Ascending aorta (tissue), 2 donors: ENCODE results near the gene TMEM269. TPM values are rescaled to one million over a fixed set of nuclear protein-coding genes. Genes with fewer than 3 reads are reported as not detected.

Experiments
- DNase-seq, 2 donors: peaks; one replicate each; pipeline ENCODE4 v3.0.0-alpha.2; 2019; ENCODE audit warnings: low spot score in 2 of 2
- H3K27ac ChIP-seq, 2 donors: fragments of 200-600 bp; sonication (generic); one replicate each; pipeline ENCODE4 v1.5.1; 2016 to 2017; ENCODE audit warnings: mild to moderate bottlenecking in 1 of 2
- H3K27me3 ChIP-seq: fragments of 200-600 bp; sonication (generic); one replicate; pipeline ENCODE4 v1.5.1; 2017
- H3K36me3 ChIP-seq, 2 donors: fragments of 200-600 bp; sonication (generic); one replicate each; pipeline ENCODE4 v1.5.1; 2016
- H3K4me1 ChIP-seq, 2 donors: fragments of 200-600 bp; sonication (generic); one replicate each; pipeline ENCODE4 v1.5.1; 2016 to 2017; ENCODE audit warnings: mild to moderate bottlenecking in 1 of 2
- H3K4me3 ChIP-seq, 2 donors: fragments of 200-600 bp; sonication (generic); one replicate each; pipeline ENCODE4 v1.5.1; 2016 to 2017; ENCODE audit warnings: mild to moderate bottlenecking in 1 of 2
- H3K9me3 ChIP-seq, 2 donors: fragments of 200-600 bp; sonication (generic); one replicate each; pipeline ENCODE4 v1.5.1; 2016
- intact Hi-C: fragments of 100-400 bp; cut with DNase I; formaldehyde crosslinking; loops from one replicate; pipeline ENCODE4 v1.15.1; 2023
- total RNA-seq: library from RNA; depleted of rRNA; stranded (reverse); fragments of >200 nt; gene quantifications from one replicate; pipeline ENCODE4 v1.1.0, GENCODE V29; 2016
- TF ChIP-seq, protein P1 (sequence below), 3 experiments: fragments of 200-600 bp in 2 of 3; fragments of 450-650 bp in 1 of 3; sonication (generic) in 2 of 3; IDR thresholded peaks; one replicate each; pipeline ENCODE4 v1.5.1; 2016 to 2019; ENCODE audit warnings: antibody characterized with exemption in 3 of 3, mild to moderate bottlenecking in 1 of 3, moderate library complexity in 1 of 3

TMEM269 gene
- not detected for total RNA-seq

DNA sequence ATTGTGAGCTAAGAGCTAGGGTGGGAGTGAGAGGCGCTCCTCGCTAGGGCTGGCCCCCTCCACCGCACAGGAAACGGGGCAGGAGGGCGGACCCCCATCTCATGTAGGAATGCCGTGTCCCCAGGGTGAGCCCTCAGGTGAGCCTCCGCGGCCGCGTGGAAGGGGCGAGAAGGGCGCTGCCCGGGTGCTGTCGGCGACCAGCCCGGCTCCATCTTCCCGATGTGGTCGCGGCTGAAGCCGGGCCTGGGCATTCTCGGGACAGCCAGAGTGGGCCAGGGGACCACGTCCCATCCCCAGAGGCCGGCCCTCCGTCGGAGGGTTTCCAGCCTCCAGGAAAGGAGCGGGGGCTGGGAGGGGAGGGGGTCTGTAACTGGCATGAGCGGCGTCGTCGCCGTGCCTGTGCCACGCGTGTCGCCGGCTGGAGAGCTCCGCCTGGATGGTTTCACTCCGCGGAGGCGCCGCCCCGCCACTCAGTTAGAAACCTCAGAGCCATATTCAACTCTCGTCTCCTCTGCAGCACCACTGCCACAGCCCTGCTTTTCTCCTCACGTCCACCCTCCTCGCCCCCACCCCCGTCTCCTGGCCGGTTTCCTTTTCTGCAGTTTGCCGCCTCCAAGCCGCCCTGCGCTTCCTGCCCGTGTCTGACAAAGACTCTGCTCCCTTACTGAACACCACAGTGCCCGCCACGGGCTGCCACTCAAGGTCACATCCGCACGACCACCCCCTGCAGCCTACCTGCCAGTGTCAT lies at the start of gene TMEM269:
Gene TMEM269 (plus strand): TSS at position 46 of the 748 bp plus-strand sequence. CDS start 4,903 bp downstream, outside the sequence.
- Histone ChIP-seq H3K4me3 (peak within 1 kb of the TSS; percentile 42 to 65), H3K27ac (no peak within 1 kb of the TSS), H3K27me3 (no peaks in the 10 kb centered on the region), H3K4me1 (peaks cover 0 to 3% of the 10 kb centered on the region in 2 donors), H3K36me3 (peaks cover 0 to 9% of the 10 kb centered on the region in 2 donors), H3K9me3 (no peaks in the 10 kb centered on the region)
- TF ChIP-seq, protein P1, sequence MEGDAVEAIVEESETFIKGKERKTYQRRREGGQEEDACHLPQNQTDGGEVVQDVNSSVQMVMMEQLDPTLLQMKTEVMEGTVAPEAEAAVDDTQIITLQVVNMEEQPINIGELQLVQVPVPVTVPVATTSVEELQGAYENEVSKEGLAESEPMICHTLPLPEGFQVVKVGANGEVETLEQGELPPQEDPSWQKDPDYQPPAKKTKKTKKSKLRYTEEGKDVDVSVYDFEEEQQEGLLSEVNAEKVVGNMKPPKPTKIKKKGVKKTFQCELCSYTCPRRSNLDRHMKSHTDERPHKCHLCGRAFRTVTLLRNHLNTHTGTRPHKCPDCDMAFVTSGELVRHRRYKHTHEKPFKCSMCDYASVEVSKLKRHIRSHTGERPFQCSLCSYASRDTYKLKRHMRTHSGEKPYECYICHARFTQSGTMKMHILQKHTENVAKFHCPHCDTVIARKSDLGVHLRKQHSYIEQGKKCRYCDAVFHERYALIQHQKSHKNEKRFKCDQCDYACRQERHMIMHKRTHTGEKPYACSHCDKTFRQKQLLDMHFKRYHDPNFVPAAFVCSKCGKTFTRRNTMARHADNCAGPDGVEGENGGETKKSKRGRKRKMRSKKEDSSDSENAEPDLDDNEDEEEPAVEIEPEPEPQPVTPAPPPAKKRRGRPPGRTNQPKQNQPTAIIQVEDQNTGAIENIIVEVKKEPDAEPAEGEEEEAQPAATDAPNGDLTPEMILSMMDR (IDR thresholded peaks at IDR 0.05), result no peak
- intact Hi-C loops, result no loop called here
- peak in 1 of 2 donors; percentile 64 for DNase-seq

- TF ChIP-seq, protein P1 (IDR thresholded peaks at IDR 0.05), result no peak
- H3K36me3 ChIP-seq, result no peaks in the 10 kb centered on the region
- no peak for DNase-seq
- no peaks in the 10 kb centered on the region for H3K27me3 ChIP-seq
- no peaks in the 10 kb centered on the region for H3K9me3 ChIP-seq
- H3K27ac ChIP-seq, result no peak overlapping the region
- intact Hi-C loops, result no loop called here
- no peaks in the 10 kb centered on the region for H3K4me1 ChIP-seq
- H3K4me3 ChIP-seq, result no peak overlapping the region
These were observed 49.7 kb upstream of the TMEM269 start for GRCh38 chr1:42735056-42735455.

DNA sequence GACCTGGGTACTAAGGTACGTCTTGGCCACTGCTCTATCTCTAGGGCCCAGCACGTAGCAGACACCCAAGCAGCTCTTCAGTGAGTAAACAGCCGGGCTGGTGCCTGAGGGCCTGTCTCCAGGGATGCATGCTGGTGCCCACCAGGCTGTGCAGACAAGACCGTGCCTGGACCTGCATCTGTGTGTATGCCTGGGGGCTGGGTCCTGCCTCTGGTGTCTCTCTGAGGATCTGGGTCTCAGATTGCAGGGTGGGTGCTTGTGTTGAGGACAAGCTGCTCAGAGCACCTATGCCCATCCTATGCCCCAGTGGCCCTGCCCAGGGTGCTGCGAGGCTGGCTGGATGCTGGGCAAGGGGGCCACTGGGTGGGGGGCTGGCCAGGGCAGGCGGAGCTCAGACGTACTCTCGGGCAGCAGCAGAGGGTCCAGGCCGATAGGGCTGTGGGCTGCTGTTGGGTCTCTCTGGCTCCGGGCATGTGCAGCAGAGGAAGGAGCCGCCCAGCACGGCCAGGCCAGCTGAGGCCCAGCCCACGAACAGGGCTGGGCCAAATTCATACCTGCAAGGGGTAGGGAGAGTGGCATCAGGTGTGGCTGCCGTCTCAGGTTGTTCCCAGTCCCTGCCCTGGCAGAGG lies 49.2 kb upstream of the TMEM269 start:
- DNase-seq, result no peak
- Histone ChIP-seq H3K27me3 (no peaks in the 10 kb centered on the region), H3K27ac (no peak overlapping the region), H3K36me3 (no peaks in the 10 kb centered on the region), H3K9me3 (no peaks in the 10 kb centered on the region), H3K4me1 (no peaks in the 10 kb centered on the region), H3K4me3 (no peak overlapping the region)
- TF ChIP-seq, protein P1 (IDR thresholded peaks at IDR 0.05), result no peak
- intact Hi-C loops, result no loop called here

DNA sequence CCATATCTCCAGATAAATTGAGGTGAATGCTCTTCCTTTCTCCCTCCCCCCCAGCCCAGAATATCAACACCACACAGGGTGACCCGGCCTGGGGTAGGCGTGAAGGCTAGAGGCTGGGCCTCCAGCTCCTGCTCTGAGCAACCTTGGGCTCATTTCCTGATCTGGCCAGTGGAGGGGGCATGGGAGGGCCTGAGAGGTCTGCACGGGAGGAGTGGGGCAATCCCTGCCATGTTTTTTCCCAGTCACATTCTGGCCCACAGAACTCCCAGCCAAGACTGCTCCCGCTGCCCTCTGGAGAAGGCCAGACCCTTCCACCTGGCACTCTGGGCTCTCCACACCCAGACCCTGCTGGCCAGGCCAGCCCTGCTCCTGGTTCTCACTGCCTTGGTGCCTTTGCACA lies 48.6 kb upstream of the TMEM269 start:
- TF ChIP-seq, protein P1 (IDR thresholded peaks at IDR 0.05), result no peak
- Histone ChIP-seq H3K4me3 (no peak overlapping the region), H3K27me3 (no peaks in the 10 kb centered on the region), H3K27ac (no peak overlapping the region), H3K4me1 (no peaks in the 10 kb centered on the region), H3K36me3 (no peaks in the 10 kb centered on the region), H3K9me3 (no peaks in the 10 kb centered on the region)
- DNase-seq, result no peak
- intact Hi-C loops, result no loop called here

GRCh38 chr1:42736571-42737200 lies 48.1 kb upstream of the TMEM269 start:
- Histone ChIP-seq H3K36me3 (no peaks in the 10 kb centered on the region), H3K4me3 (no peak overlapping the region), H3K9me3 (no peaks in the 10 kb centered on the region), H3K27me3 (no peaks in the 10 kb centered on the region), H3K27ac (no peak overlapping the region), H3K4me1 (no peaks in the 10 kb centered on the region)
- intact Hi-C loops, result no loop called here
- no peak for DNase-seq
- TF ChIP-seq, protein P1 (IDR thresholded peaks at IDR 0.05), result no peak
